ENCODE results near the gene CLEC16A.
A peak's percentile ranks its signal among the peaks of the same experiment; 100 is the strongest.

The CLEC16A gene

DNA sequence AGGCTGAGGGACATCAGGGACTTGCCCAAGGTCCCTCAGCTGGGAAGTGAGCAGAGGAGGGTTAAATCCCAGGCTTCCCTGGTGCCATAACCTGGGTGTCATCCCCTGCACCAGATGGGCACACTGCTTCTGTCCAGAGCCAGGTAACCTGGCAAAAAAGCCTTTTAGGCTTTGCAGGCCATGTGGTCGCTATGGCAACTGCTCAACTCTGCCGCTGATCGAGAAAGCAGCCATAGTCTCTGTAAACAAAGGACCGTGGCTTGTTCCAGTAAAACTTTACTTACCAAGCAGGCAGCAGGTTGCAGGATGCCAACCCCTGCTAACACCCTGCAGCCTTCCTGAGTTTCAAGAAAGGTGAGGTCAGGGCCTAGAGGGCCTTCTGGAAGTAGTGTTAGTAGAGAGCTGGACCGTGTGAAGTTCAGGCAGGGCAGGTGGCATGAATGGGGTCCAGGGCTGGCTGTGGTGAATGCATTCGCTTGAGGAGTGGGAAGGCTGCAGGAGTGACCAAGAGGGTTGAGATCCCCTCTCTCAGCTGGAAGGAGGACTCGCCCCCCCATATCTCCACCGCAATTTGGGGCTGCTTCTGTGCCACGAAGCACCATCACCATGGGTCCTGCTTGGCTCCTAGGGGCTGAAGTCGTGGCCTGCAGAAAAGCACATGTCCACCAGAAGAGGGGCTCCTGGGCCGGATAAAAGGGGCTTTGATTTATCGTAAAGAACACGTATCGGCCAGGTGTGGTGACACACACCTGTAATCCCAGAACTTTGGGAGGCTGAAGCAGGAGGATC lies 220.3 kb downstream of the CLEC16A start:
- peak; percentile 18 for DNase-seq

GRCh38 chr16:11165349-11165748 lies 221.0 kb downstream of the CLEC16A start:
- no peak for DNase-seq

- no peak for DNase-seq
Measured at GRCh38 chr16:11165894-11166665, 221.7 kb downstream of the CLEC16A start.

DNA sequence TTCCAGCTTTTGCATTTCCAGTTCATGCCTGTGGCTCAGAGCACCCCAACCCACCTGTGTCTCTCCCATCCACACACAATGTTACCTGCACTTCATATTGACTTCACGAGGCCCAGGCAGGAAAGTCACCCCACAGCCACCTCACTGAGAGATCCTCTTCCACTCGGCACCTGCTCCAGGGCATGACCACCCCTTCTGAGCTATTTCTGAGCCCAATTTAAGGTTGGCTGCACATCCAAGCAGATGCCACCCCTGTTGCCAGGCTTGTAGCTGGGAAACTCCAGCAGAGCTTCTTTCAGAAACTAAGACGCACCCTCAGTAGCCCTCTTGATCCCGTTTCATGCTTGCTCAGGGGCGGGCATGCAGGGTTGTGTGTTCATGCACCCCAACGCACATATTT lies 223.2 kb downstream of the CLEC16A start:
- DNase-seq: no peak

- no peak for DNase-seq
Measured at GRCh38 chr16:11168386-11169051, 224.2 kb downstream of the CLEC16A start.

DNA sequence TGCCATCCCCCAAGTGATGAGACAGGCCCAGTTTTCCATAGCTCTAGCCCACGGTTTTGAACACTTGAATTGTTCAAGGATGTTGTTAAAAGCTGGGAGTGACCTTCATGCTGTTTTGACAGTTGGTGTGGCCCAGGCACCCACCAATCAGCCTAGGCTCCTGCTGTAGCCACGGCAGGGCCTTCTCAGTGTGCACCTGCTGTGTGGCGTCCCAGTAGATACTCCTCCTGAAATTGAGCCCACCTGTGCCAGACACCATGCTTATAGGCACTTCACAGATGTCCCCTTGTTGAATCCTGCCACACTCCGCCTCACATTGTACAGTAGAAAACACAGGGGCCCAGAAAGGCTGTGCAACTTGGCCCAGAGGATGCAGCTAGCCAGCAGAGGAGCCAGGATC lies 225.3 kb downstream of the CLEC16A start:
- DNase-seq: no peak

DNA sequence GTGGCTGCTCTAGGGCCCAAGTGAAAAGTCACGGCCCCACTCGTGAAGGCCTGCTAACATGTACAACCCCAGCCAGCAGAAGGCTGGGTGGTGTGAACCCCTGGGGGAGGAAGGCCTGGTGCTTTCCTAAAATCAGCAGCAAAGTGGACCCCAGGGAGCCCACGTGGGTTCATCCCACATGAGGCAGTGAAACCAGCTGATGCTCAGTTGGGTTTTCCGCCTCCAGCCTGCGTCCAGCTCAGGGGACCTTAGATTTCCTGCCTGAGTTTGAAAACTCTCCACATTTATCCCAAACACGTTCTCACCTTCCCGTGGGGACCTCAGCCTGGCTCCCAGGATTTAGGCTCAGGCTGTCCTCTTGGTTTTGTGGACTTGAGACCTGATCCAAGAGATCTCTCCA lies 225.8 kb downstream of the CLEC16A start:
- DNase-seq: no peak

DNA sequence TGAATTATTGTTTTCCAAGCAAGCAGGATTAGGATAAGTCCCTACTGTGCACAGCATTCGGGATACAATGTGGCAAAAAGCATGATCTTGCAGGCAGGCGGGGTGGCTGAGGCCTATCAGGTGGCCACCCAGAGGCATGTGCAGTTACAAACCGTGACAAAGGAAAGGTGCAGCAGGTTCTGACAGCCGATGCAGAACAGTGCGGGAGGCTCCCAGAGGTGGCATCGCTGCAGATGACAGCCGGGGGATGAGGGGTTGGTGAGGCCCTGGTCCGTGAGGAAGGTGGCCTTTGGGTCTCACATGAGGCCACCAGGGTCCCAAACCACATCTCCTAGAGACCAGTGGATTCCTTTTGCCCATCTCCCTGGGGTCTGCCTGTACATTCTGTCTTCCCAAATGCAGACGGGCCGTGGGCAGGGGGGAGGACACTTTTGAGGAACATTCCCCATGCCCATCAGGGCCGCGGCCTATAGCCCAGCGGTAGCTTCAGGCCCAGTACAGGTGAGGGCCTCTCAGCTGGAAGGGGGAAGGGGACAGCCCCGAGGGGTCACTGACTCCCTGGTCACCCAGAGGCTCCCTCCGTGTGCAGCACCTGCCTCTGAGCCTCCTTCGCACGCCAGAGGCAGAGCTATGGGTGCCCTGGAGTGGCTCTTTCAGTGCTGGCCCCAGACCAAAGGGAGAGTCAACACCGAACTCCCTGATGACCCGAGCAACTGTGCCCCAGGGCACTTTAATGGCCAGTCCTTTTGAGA lies 226.5 kb downstream of the CLEC16A start:
- DNase-seq: no peak

DNA sequence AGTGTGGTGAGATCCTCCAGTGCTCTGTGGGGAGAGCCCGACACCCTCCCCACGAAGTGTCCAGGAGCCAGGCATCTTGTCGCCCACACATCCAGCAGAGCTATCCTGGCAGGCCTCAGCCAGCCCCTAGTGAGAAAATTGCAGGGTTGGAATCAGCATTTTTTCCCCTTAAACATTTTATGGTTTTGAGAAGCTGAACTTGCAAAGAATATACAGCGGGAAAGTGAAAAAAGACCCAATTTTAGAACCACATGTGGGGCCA lies 227.0 kb downstream of the CLEC16A start:
- no peak for DNase-seq

DNA sequence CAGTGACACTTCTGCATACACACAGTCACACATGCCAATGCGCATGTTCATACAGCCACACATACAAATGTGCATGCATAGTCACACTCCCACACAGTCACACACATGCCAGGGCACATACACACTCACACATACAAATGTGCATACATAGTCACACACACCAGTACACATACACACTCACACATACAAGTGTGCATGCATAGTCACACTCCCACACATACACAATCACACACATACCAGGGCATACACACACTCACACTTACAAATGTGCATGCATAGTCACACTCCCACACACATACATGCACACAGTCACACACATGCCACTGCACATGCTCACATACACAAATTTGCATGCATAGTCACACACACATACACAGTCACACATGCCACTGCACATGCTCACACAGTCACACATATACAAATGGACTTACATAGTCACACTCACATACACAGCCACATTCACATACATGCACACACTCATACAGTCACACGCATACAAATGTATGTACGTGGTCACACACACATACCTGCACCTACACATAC lies 227.5 kb downstream of the CLEC16A start:
- DNase-seq: no peak

GRCh38 chr16:11173426-11173825 lies 229.1 kb downstream of the CLEC16A start:
- no peak for DNase-seq

DNA sequence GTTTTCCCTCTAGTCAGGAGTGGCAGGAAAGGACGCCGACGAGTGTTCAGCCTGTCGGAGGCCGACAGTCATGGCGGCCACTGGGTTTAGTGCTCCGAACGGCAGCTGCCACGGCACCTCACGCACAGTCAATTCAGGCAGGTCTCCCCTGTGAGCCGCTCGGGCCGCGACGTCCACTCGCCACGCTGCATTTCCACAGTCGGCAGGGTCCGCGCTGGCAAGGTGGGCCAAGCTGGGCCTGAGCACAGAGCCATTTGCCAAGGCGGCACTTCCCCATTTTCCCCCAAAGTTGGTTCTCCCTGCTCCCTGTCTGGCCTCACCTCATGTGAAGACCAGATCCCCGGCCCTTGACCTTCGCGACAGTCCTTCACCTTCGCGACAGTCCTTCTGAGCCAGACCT lies 229.8 kb downstream of the CLEC16A start:
- no peak for DNase-seq

DNA sequence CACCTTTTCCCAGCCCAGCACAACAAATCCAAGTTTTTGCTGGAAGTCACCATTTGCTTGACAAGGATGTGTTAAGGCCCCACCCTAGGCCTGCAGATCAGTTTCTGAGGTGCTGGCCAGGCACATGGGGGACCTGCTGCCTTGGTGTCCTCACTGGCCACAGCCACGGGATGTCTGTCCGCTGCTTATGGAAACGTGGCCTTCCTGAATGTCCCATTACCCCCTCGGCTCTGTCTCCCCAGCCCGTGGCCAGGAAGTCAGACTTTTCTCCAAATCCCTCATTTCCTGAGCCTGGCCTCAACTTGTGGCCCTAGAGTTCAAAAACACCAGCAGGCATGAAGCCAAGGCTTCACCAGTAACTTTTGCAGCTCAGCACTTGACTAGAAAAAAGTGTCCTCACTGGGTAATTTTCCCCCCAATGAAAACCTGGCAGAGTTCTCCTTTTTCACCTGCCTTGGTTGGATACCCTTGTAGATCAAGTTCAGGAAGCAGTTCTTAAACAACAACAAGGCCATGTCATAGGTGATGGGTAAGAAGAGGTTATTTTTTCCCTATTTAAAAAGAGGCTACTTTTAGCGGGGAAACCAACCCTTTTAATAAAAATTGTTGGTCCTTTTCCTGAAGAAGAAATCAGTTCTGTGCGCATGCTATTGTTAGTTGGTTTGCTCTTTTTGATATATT lies 230.9 kb downstream of the CLEC16A start:
- DNase-seq: no peak

- DNase-seq: no peak
Measured at GRCh38 chr16:11175787-11176341, 231.5 kb downstream of the CLEC16A start.

DNA sequence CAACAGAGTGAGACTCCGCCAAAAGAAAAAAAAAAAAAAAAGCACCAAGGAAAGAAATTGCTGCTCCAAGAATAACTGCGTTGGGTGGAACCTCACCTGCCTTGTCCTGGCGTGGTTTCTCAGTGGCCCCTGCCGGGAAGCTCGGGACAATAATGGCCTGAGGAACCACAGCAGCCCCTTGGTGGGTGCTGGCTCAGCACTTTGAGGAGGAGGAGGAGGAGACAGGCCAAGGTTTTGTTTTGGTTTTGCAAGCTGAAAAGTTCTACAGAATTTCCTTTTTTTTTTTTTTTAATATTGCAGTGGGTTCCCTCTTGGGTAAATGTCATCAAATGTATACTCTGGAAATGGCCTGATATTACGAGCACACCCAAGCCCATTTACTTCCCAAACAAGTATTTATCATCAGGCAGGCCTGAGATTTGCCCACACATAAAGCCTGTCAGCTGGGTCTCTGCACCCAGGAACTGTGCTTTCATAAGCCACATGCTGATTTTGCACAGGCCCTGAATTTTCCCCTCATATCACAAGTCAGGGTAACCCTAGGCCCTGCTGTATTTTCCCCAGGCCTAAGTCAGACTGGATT lies 233.3 kb downstream of the CLEC16A start:
- DNase-seq: no peak

- DNase-seq: no peak
Measured at GRCh38 chr16:11178424-11178823, 234.1 kb downstream of the CLEC16A start.

DNA sequence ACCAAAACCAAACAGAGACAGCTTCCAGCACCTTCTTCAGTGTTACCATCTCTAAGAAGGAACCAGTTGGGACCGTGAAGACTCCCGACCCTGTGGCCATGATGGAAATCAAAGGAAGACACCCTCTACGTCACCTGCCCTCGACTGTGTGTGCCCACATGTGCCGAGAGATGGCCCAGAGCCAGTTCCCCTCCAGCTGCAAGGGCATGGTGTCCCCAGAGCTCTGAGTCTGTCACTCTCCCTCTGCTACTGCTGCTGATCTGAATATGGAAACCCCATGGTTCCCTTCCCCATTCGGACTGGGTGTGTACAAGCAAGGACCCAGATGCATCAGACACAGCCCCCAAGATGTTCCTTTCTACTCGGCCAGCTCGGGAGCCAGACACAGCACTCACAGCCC lies 235.2 kb downstream of the CLEC16A start:
- no peak for DNase-seq

DNA sequence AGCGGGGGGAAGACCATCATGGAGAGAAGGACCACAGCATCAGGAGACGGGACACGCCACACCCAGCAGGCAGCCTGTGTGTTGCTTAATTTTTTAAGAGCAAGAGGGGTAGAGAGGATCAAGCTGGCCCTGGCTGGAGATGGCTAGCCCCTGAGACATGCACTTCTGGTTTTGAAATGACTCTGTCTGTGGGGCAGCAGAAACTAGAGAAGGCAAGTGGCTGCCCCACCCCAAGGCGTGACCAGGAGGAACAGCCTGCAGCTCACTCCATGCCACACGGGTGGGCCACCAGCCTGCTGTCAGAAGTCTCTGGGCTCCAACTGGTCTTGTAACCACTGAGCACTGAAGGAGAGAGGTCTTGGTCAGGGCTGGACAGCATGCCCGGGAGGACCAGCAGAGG lies 236.1 kb downstream of the CLEC16A start:
- DNase-seq: no peak

- no peak for DNase-seq
Measured at GRCh38 chr16:11181242-11181898, 237.0 kb downstream of the CLEC16A start.

- DNase-seq: no peak
Measured at GRCh38 chr16:11181899-11182279, 237.5 kb downstream of the CLEC16A start.

DNA sequence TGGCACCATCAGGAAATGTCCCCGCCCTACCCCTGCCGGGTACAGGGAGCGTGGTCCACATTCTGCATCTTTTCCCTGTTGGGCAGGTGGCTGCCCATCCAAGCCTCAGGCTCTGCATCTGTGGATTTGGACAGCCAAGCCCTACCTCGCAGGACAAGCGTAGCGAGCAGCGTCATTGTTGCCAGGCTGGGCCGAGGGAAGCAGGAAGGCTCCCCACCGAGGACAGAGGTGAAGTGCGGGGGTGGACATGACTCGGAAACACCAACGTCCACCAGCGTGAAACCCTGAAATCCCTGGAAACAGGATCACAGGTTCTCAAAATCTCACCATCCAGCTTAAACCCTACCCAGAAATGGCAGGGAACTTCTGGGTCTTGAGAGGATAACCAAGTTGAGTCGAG lies 238.0 kb downstream of the CLEC16A start:
- DNase-seq: no peak
